ENCODE measurements around the gene CPNE4.

DNA sequence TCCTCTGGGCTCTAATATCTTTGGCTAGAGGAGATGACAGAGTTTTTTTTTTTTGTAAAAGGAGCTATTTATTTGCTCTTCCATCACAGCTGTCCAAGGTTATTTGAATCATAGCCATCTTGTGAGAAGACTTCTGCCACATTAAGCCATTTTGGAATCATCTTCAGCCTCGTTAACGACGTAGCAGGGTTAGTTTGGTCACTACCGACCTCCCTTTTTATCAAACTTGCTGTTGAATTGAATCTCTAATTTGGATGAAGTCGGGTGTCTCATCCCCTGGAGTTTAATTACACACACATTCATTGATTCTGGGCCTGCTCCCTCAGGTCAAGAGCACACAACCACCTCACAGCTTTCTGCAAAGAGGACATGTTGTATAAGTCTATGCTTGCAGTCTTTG lies 238.7 kb downstream of the CPNE4 start:
- TF ChIP-seq YY1 (IDR thresholded peaks at IDR 0.05; ENCODE audit: insufficient read depth, insufficient read length): no peak
- TF ChIP-seq SUZ12 (IDR thresholded peaks at IDR 0.05; ENCODE audit: extremely low read depth, insufficient read depth, insufficient read length): no peak
